ENCODE measurements around the gene ESYT1. TPM values are rescaled to one million over a fixed set of nuclear protein-coding genes. Genes with fewer than 3 reads are reported as not detected.

ESYT1 gene
- total and polyA plus RNA-seq, 9 of the 15 experiments (the other 6 are each of a cell fraction or from before 2014, with no cell fraction given): 132 to 420 (median 164) TPM

GRCh38 chr12:56158926-56159461, 30.9 kb downstream of the ESYT1 start (continued):
- no peak for TF ChIP-seq EZH2 (IDR thresholded peaks at IDR 0.05; ENCODE audit: borderline replicate concordance, low read depth, low read length)
- no peak for TF ChIP-seq LCOR (CRISPR knock-in tag; IDR thresholded peaks at IDR 0.05)
- no peak for TF ChIP-seq KDM1A (IDR thresholded peaks at IDR 0.05)
- TF ChIP-seq NFE2L1 (tag; IDR thresholded peaks at IDR 0.05; ENCODE audit: borderline replicate concordance, low read depth): no peak
- no peak for TF ChIP-seq ZSCAN29 (IDR thresholded peaks at IDR 0.05)
- TF ChIP-seq DPF2 (IDR thresholded peaks at IDR 0.05): no peak
- no peak for TF ChIP-seq TCF7 (IDR thresholded peaks at IDR 0.05; ENCODE audit: borderline replicate concordance)
- no peak for TF ChIP-seq POLR2A (conservative IDR thresholded peaks at IDR 0.05)
- no peak for TF ChIP-seq TFAM (CRISPR knock-in tag; conservative IDR thresholded peaks at IDR 0.05)
- TF ChIP-seq SRSF9 (IDR thresholded peaks at IDR 0.05; ENCODE audit: borderline replicate concordance, low read depth, low read length): no peak
- no peak for TF ChIP-seq TBP (optimal IDR thresholded peaks at IDR 0.05; ENCODE audit: low read depth, low read length)
- no peak for TF ChIP-seq ZNF445 (CRISPR knock-in tag; IDR thresholded peaks at IDR 0.05; ENCODE audit: low read depth)
- peak; percentile 43; the same call in 1 of the 2 replicates for TF ChIP-seq SPI1 (IDR thresholded peaks at IDR 0.05; ENCODE audit: borderline replicate concordance, low read depth, low read length)
- no peak for TF ChIP-seq HBP1 (CRISPR knock-in tag; IDR thresholded peaks at IDR 0.05)
- peak; percentile 22; the same call in 1 of the 2 replicates for TF ChIP-seq TEAD4 (IDR thresholded peaks at IDR 0.05; ENCODE audit: low read length)
- no peak for TF ChIP-seq TEAD4 (CRISPR knock-in tag; IDR thresholded peaks at IDR 0.05; ENCODE audit: borderline replicate concordance)
- no peak for TF ChIP-seq ZNF766 (CRISPR knock-in tag; conservative IDR thresholded peaks at IDR 0.05)
- TF ChIP-seq PTBP1 (IDR thresholded peaks at IDR 0.05; ENCODE audit: low read depth, low read length): peak; percentile 70; the same call in 1 of the 2 replicates
- no peak; the same call in 1 of the 2 replicates for TF ChIP-seq OTX1 (CRISPR knock-in tag; IDR thresholded peaks at IDR 0.05)
- TF ChIP-seq PHB2 (IDR thresholded peaks at IDR 0.05; ENCODE audit: low read depth): 0 out of 2 replicates have a peak, but pooled peaks have one; percentile 3
- TF ChIP-seq SIN3A (IDR thresholded peaks at IDR 0.05; ENCODE audit: borderline replicate concordance in 2 of 2, control insufficient read depth in 1 of 2, low read depth in 2 of 2, low read length in 2 of 2): peak in 1 of 2 experiments; percentile 5; a peak in 1 of 4 replicates
- 0 out of 2 replicates have a peak, but pooled peaks have one; percentile 14 for TF ChIP-seq ELF2 (CRISPR knock-in tag; IDR thresholded peaks at IDR 0.05)
- no peak for TF ChIP-seq ZC3H11A (IDR thresholded peaks at IDR 0.05; ENCODE audit: low read depth, low read length)
- no peak for TF ChIP-seq PBX2 (CRISPR knock-in tag; IDR thresholded peaks at IDR 0.05; ENCODE audit: low read depth)
- TF ChIP-seq PBX2 (tag; conservative IDR thresholded peaks at IDR 0.05; ENCODE audit: low read depth): no peak
- TF ChIP-seq, protein P1, sequence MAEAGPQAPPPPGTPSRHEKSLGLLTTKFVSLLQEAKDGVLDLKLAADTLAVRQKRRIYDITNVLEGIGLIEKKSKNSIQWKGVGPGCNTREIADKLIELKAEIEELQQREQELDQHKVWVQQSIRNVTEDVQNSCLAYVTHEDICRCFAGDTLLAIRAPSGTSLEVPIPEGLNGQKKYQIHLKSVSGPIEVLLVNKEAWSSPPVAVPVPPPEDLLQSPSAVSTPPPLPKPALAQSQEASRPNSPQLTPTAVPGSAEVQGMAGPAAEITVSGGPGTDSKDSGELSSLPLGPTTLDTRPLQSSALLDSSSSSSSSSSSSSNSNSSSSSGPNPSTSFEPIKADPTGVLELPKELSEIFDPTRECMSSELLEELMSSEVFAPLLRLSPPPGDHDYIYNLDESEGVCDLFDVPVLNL (CRISPR knock-in tag; IDR thresholded peaks at IDR 0.05; ENCODE audit: low read depth): no peak
- TF ChIP-seq NONO (IDR thresholded peaks at IDR 0.05; ENCODE audit: low read depth in 2 of 2, low read length in 1 of 2): no peak

Measured in K562 (cell line).